ENCODE results near the gene CCDC107.

GRCh38 chr9:35635730-35636129, 22.4 kb upstream of the CCDC107 start:
- no peak for TF ChIP-seq EZH2phosphoT487 (IDR thresholded peaks at IDR 0.05; ENCODE audit: low read depth)
- TF ChIP-seq, protein P1, sequence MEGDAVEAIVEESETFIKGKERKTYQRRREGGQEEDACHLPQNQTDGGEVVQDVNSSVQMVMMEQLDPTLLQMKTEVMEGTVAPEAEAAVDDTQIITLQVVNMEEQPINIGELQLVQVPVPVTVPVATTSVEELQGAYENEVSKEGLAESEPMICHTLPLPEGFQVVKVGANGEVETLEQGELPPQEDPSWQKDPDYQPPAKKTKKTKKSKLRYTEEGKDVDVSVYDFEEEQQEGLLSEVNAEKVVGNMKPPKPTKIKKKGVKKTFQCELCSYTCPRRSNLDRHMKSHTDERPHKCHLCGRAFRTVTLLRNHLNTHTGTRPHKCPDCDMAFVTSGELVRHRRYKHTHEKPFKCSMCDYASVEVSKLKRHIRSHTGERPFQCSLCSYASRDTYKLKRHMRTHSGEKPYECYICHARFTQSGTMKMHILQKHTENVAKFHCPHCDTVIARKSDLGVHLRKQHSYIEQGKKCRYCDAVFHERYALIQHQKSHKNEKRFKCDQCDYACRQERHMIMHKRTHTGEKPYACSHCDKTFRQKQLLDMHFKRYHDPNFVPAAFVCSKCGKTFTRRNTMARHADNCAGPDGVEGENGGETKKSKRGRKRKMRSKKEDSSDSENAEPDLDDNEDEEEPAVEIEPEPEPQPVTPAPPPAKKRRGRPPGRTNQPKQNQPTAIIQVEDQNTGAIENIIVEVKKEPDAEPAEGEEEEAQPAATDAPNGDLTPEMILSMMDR (IDR thresholded peaks at IDR 0.05; ENCODE audit: low read depth, low read length) = no peak

All from OCI-LY3 (cell line).